Testis (tissue), 3 donors: ENCODE measurements around the gene RHOD. TPM values are rescaled to one million over a fixed set of nuclear protein-coding genes. Genes with fewer than 3 reads are reported as not detected.

Experiments
- DNase-seq: peaks from one replicate; pipeline ENCODE4 v3.0.0-alpha.2; 2019
- H3K27ac ChIP-seq, 2 donors: fragments of 200-600 bp; sonication (generic); one replicate each; pipeline ENCODE4 v1.5.1; 2019
- H3K27me3 ChIP-seq: fragments of 200-600 bp; sonication (generic); one replicate; pipeline ENCODE4 v1.5.1; 2019
- H3K36me3 ChIP-seq: fragments of 200-600 bp; sonication (generic); one replicate; pipeline ENCODE4 v1.5.1; 2017; ENCODE audit warnings: low read depth; ENCODE audit errors: missing control alignments
- H3K4me1 ChIP-seq: fragments of 200-600 bp; sonication (generic); one replicate; pipeline ENCODE4 v1.5.1; 2019
- H3K4me3 ChIP-seq, 2 donors: fragments of 200-600 bp; sonication (generic); one replicate each; pipeline ENCODE4 v1.5.1; 2017 to 2019
- H3K9me3 ChIP-seq: fragments of 200-600 bp; sonication (generic); one replicate; pipeline ENCODE4 v1.5.1; 2017
- CTCF ChIP-seq, 3 experiments: fragments of 450-650 bp in 2 of 3; fragments of 200-600 bp in 1 of 3; sonication (generic) in 1 of 3; IDR thresholded peaks; one replicate each; pipeline ENCODE4 v1.5.1; 2016 to 2019; ENCODE audit warnings: antibody characterized with exemption in 3 of 3, mild to moderate bottlenecking in 2 of 3, moderate library complexity in 1 of 3
- POLR2A ChIP-seq: fragments of 450-650 bp; IDR thresholded peaks from one replicate; pipeline ENCODE4 v1.6.1; 2017; ENCODE audit warnings: antibody characterized with exemption, mild to moderate bottlenecking, moderate library complexity
- WGBS, 2 donors: methylation state at CpG; one replicate each; pipeline ENCODE4 v1.1.5; 2018; 5-methylcytosine and 5-hydroxymethylcytosine counted together
- intact Hi-C: fragments of 100-400 bp; cut with DNase I; formaldehyde crosslinking; loops from one replicate; pipeline ENCODE4 v1.15.1; 2023; ENCODE audit warnings: low total_unique reads
- polyA plus RNA-seq: library from polyadenylated mRNA; stranded (reverse); fragments of 350-450 nt; fragmentation: Illumina TruSeq; extraction: RNeasy Lipid Tissue Mini Kit (QIAGEN cat#74804); gene quantifications from one replicate; pipeline ENCODE4 v1.2.3, GENCODE V29; 2014; ENCODE audit warnings: low read depth, low replicate concordance; ENCODE audit not compliant: insufficient read depth
- total RNA-seq, 2 donors: library from RNA; depleted of rRNA; stranded (reverse); fragments of >200 nt; gene quantifications; one replicate each; pipeline ENCODE4 v1.2.3, GENCODE V29; 2016

Gene RHOD
- total and polyA plus RNA-seq, 3 donors from 2014 or later, result 10.6 to 13.9 (median 11.1) TPM

GRCh38 chr11:67099831-67100324 is 43.2 kb downstream of the RHOD start:
- no peaks in the 10 kb centered on the region for H3K36me3 ChIP-seq
- intact Hi-C loops, result no loop called here
- H3K4me3 ChIP-seq, result no peak overlapping the region
- no peaks in the 10 kb centered on the region for H3K27me3 ChIP-seq
- H3K4me1 ChIP-seq, result no peaks in the 10 kb centered on the region
- DNase-seq, result no peak
- no peak overlapping the region for H3K27ac ChIP-seq
- WGBS, 2 donors, result 89 to 92% methylated on average over 6 of the region's 6 CpGs
- H3K9me3 ChIP-seq, result no peaks in the 10 kb centered on the region
- TF ChIP-seq POLR2A, result no peak
- TF ChIP-seq CTCF (IDR thresholded peaks at IDR 0.05), result no peak

DNA sequence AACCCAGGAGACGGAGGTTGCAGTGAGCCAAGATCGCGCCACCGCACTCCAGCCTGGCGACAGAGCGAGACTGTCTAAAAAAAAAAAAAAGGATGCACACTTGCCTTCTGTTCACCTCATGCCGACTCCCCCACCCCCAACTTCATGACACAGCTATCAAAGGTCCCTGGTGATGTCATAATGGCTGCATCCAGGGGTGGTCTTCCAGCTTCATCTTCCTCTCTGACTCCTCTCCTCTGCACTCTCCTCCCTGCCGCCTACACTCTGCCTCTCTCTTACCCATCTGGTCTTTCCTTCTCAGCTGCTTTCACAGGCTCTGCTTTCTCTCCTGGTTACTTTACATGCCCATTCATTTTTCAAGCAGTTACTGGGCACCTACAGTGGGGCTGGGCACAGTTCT is 46.0 kb downstream of the RHOD start:
- no peak overlapping the region for H3K27ac ChIP-seq
- H3K9me3 ChIP-seq, result no peaks in the 10 kb centered on the region
- H3K27me3 ChIP-seq, result no peaks in the 10 kb centered on the region
- intact Hi-C loops, result no loop called here
- TF ChIP-seq POLR2A, result no peak
- no peak for TF ChIP-seq CTCF (IDR thresholded peaks at IDR 0.05)
- DNase-seq, result no peak
- WGBS, 2 donors, result 90 to 92% methylated on average over 8 of the region's 8 CpGs
- no peaks in the 10 kb centered on the region for H3K4me1 ChIP-seq
- no peaks in the 10 kb centered on the region for H3K36me3 ChIP-seq
- no peak overlapping the region for H3K4me3 ChIP-seq

DNA sequence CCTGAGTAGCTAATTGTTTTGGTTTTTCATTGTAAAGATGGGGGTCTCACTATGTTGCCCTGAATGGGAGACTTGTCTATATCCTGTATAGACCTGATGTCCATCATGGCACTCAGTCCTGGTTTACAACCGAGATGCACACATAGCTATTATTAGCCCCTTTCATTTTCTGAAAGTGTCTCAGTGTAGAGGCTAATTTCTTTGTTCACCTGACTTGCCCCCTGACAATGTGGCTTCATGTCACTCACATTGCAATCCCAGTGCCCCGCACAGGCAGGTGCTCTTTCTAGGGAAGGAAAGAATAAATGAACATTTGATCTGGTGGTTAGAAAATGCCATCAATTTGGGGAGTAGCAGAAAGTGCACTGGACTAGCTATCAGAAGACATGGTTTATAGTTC is 49.3 kb downstream of the RHOD start:
- H3K27ac ChIP-seq, result no peak overlapping the region
- no peak for TF ChIP-seq CTCF (IDR thresholded peaks at IDR 0.05)
- no peak for TF ChIP-seq POLR2A
- no peaks in the 10 kb centered on the region for H3K36me3 ChIP-seq
- H3K4me3 ChIP-seq, result no peak overlapping the region
- H3K9me3 ChIP-seq, result no peaks in the 10 kb centered on the region
- WGBS, 2 donors, result 84 to 89% methylated on average over 2 of the region's 2 CpGs
- H3K4me1 ChIP-seq, result no peaks in the 10 kb centered on the region
- no peak for DNase-seq
- intact Hi-C loops, result no loop called here
- H3K27me3 ChIP-seq, result no peaks in the 10 kb centered on the region

DNA sequence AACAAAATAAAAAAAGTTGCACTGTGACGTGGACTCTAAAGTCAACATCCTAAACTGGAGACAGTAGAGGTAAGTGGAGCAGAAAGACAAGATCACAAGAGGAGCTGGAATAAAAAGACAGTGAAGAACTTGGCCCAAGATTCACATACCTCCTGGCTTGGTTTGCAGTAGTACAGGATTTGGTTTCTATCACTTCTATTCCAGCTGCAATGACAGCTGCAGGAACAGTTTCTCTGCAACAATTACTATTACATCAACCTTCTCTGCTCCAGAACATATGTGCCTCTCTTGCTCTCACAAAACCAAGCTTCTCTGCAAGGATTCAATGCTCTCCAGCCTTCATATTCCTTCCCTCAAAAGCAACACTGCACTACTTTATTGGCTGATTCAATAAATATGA is 54.6 kb downstream of the RHOD start:
- no peaks in the 10 kb centered on the region for H3K4me1 ChIP-seq
- no peak overlapping the region for H3K27ac ChIP-seq
- WGBS, 2 donors, result 50 to 59% methylated on average over 1 of the region's 1 CpG
- TF ChIP-seq CTCF (IDR thresholded peaks at IDR 0.05), result no peak
- no peak for TF ChIP-seq POLR2A
- no peak for DNase-seq
- no peaks in the 10 kb centered on the region for H3K27me3 ChIP-seq
- H3K4me3 ChIP-seq, result no peak overlapping the region
- H3K9me3 ChIP-seq, result no peaks in the 10 kb centered on the region
- intact Hi-C loops, result no loop called here
- H3K36me3 ChIP-seq, result no peaks in the 10 kb centered on the region

GRCh38 chr11:67113231-67113721 is 56.6 kb downstream of the RHOD start:
- DNase-seq, result no peak
- no peak for TF ChIP-seq CTCF (IDR thresholded peaks at IDR 0.05)
- TF ChIP-seq POLR2A, result no peak
- H3K27ac ChIP-seq, result no peak overlapping the region
- no peak overlapping the region for H3K4me3 ChIP-seq
- 85 to 100% methylated on average over 3 to 5 of the region's 5 CpGs for WGBS, 2 donors
- H3K36me3 ChIP-seq, result no peaks in the 10 kb centered on the region
- H3K27me3 ChIP-seq, result no peaks in the 10 kb centered on the region
- no peaks in the 10 kb centered on the region for H3K9me3 ChIP-seq
- H3K4me1 ChIP-seq, result peaks cover 9% of the 10 kb centered on the region
- intact Hi-C loops, result no loop called here
